Measurements from ENCODE around the gene STAT5A. TPM values are rescaled to one million over a fixed set of nuclear protein-coding genes. Genes with fewer than 3 reads are reported as not detected.

Gene STAT5A
- polyA plus RNA-seq, 1 donor (not counting 4 experiments of a cell fraction or from before 2014, with no cell fraction given), result 0.51 TPM

DNA sequence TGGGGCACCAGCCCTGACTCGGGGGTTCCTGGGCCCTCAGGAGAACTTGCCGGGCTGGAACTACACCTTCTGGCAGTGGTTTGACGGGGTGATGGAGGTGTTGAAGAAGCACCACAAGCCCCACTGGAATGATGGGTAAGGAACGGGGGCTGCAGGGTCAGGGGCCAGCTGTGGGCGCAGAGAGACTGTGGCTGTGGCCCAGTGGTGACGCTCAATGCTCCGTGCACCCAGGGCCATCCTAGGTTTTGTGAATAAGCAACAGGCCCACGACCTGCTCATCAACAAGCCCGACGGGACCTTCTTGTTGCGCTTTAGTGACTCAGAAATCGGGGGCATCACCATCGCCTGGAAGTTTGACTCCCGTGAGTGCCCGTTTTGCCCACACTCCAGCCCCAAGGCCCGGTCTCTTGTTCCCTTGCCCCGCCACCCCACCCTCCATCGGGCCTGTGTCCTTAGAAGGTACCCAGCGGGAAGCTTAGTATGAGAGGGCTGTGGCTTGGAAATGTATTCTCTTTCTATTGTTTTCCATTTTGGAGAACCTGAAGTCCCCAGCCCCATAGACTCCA is 19.1 kb downstream of the STAT5A start:
- Histone ChIP-seq H3K9me3 (ENCODE audit: control insufficient read depth, low read depth, low read length) (no peaks in the 10 kb centered on the region), H3K27ac (ENCODE audit: control insufficient read depth, insufficient read depth, low read length) (no peak overlapping the region), H3K9ac (ENCODE audit: control insufficient read depth, extremely low read depth, insufficient read depth, low read length) (no peak overlapping the region), H3K27me3 (ENCODE audit: control insufficient read depth, extremely low read depth, insufficient read depth, low read length) (peaks cover 7% of the 10 kb centered on the region), H3K36me3 (ENCODE audit: control insufficient read depth in 2 of 2, extremely low read depth in 1 of 2, insufficient read depth in 2 of 2, low read length in 2 of 2) (no peaks in the 10 kb centered on the region), H3K9me1 (ENCODE audit: control insufficient read depth, extremely low read depth, insufficient read depth, low read length) (no peaks in the 10 kb centered on the region), H3K4me1 (ENCODE audit: control insufficient read depth, extremely low read depth, insufficient read depth, low read length) (peaks cover 4% of the 10 kb centered on the region), H3K4me2 (ENCODE audit: control insufficient read depth, extremely low read depth, insufficient read depth, low read depth, low read length) (no peak overlapping the region), H2AFZ (ENCODE audit: control insufficient read depth, low read length) (no peak overlapping the region), H3K4me3 (ENCODE audit: control insufficient read depth in 2 of 3, extremely low read depth in 1 of 3, insufficient read depth in 2 of 3, low read depth in 1 of 3, low read length in 3 of 3) (no peak overlapping the region), H3K79me2 (ENCODE audit: control insufficient read depth, insufficient read depth, low read length) (no peaks in the 10 kb centered on the region), H4K20me1 (ENCODE audit: control insufficient read depth, extremely low read depth, insufficient read depth, low read length) (no peaks in the 10 kb centered on the region)
- TF ChIP-seq, protein P1, sequence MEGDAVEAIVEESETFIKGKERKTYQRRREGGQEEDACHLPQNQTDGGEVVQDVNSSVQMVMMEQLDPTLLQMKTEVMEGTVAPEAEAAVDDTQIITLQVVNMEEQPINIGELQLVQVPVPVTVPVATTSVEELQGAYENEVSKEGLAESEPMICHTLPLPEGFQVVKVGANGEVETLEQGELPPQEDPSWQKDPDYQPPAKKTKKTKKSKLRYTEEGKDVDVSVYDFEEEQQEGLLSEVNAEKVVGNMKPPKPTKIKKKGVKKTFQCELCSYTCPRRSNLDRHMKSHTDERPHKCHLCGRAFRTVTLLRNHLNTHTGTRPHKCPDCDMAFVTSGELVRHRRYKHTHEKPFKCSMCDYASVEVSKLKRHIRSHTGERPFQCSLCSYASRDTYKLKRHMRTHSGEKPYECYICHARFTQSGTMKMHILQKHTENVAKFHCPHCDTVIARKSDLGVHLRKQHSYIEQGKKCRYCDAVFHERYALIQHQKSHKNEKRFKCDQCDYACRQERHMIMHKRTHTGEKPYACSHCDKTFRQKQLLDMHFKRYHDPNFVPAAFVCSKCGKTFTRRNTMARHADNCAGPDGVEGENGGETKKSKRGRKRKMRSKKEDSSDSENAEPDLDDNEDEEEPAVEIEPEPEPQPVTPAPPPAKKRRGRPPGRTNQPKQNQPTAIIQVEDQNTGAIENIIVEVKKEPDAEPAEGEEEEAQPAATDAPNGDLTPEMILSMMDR (optimal IDR thresholded peaks at IDR 0.05 in 1 of 3, IDR thresholded peaks at IDR 0.05 in 1 of 3, conservative IDR thresholded peaks at IDR 0.05 in 1 of 3; ENCODE audit: extremely low read depth in 1 of 3, insufficient read depth in 2 of 3, low read length in 3 of 3), result no peak
- TF ChIP-seq EZH2 (IDR thresholded peaks at IDR 0.05; ENCODE audit: low read length), result no peak
- dilution Hi-C loops (cut with MboI; ENCODE audit: extremely low pct_ligation_motif_present, low sequenced_read_pairs), result loop anchor here (25.0 kb wide), 1 partner anchor 205 kb away; no protein-coding TSS in a partner anchor
- no peak for DNase-seq (ENCODE audit: low read depth, low spot score)
- FAIRE-seq, result no peak

DNA sequence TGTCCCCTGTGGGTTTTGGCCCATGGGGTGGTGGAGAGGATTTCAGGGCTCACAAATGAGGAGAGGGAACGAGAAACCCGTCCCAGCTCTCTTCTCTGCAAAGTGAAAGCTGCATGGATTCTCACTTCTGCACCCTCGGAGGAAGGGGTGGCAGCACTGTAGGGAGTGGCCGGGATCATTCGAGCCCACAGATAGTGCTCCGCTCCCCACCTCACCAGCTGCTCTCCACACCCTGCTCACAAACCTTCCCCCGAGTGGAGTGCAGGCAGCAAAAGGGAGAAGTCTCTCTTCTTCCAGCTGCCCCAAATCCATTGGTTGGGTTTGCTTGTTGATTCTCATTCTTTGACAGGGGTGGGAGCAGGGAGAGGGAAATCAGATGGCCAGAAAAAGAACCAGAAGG is 20.1 kb downstream of the STAT5A start:
- Histone ChIP-seq H3K4me1 (ENCODE audit: control insufficient read depth, extremely low read depth, insufficient read depth, low read length) (peaks cover 5% of the 10 kb centered on the region), H3K27me3 (ENCODE audit: control insufficient read depth, extremely low read depth, insufficient read depth, low read length) (peaks cover 7% of the 10 kb centered on the region), H3K9me1 (ENCODE audit: control insufficient read depth, extremely low read depth, insufficient read depth, low read length) (no peaks in the 10 kb centered on the region), H3K9me3 (ENCODE audit: control insufficient read depth, low read depth, low read length) (no peaks in the 10 kb centered on the region), H3K79me2 (ENCODE audit: control insufficient read depth, insufficient read depth, low read length) (no peaks in the 10 kb centered on the region), H3K9ac (ENCODE audit: control insufficient read depth, extremely low read depth, insufficient read depth, low read length) (no peak overlapping the region), H2AFZ (ENCODE audit: control insufficient read depth, low read length) (no peak overlapping the region), H4K20me1 (ENCODE audit: control insufficient read depth, extremely low read depth, insufficient read depth, low read length) (peaks cover 2% of the 10 kb centered on the region), H3K27ac (ENCODE audit: control insufficient read depth, insufficient read depth, low read length) (no peak overlapping the region), H3K4me2 (ENCODE audit: control insufficient read depth, extremely low read depth, insufficient read depth, low read depth, low read length) (no peak overlapping the region), H3K4me3 (ENCODE audit: control insufficient read depth in 2 of 3, extremely low read depth in 1 of 3, insufficient read depth in 2 of 3, low read depth in 1 of 3, low read length in 3 of 3) (no peak overlapping the region), H3K36me3 (ENCODE audit: control insufficient read depth in 2 of 2, extremely low read depth in 1 of 2, insufficient read depth in 2 of 2, low read length in 2 of 2) (peaks cover 0 to 1% of the 10 kb centered on the region in 2 experiments)
- DNase-seq (ENCODE audit: low read depth, low spot score) (no peak), FAIRE-seq (no peak)
- dilution Hi-C loops (cut with MboI; ENCODE audit: extremely low pct_ligation_motif_present, low sequenced_read_pairs), result loop anchor here (25.0 kb wide), 1 partner anchor 204 kb away; no protein-coding TSS in a partner anchor
- TF ChIP-seq EZH2 (IDR thresholded peaks at IDR 0.05; ENCODE audit: low read length), result no peak
- TF ChIP-seq, protein P1 (optimal IDR thresholded peaks at IDR 0.05 in 1 of 3, IDR thresholded peaks at IDR 0.05 in 1 of 3, conservative IDR thresholded peaks at IDR 0.05 in 1 of 3; ENCODE audit: extremely low read depth in 1 of 3, insufficient read depth in 2 of 3, low read length in 3 of 3), result no peak
